ENCODE results near the gene CREB3L4.
"Not testable (repeated sequence)": the region's sequence is repeated elsewhere in the genome, so short reads cannot be mapped to it uniquely, and the experiment has no call there.

Gene CREB3L4

GRCh38 chr1:153973525-153973924, 5.8 kb downstream of the CREB3L4 start:
- H3K4me1 Mint-ChIP-seq = peaks cover 34% of the 10 kb centered on the region
- H3K36me3 Mint-ChIP-seq (ENCODE audit: low read depth) = peaks cover 25% of the 10 kb centered on the region
- DNase-seq = no peak
- H3K4me3 Mint-ChIP-seq = no peak overlapping the region
- H3K9me3 Mint-ChIP-seq = no peaks in the 10 kb centered on the region
- TF ChIP-seq CTCF (IDR thresholded peaks at IDR 0.05) = no peak
- H3K27ac Mint-ChIP-seq = no peak overlapping the region
- H3K27me3 Mint-ChIP-seq (ENCODE audit: low read depth, poor library complexity) = peaks cover 3% of the 10 kb centered on the region

GRCh38 chr1:153976819-153977249, 9.1 kb downstream of the CREB3L4 start:
- Mint-ChIP-seq H3K9me3 (no peaks in the 10 kb centered on the region), H3K4me3 (peak overlapping the region; percentile 95), H3K27me3 (ENCODE audit: low read depth, poor library complexity) (peaks cover 3% of the 10 kb centered on the region), H3K27ac (peak overlapping the region; percentile 69), H3K36me3 (ENCODE audit: low read depth) (peaks cover 47% of the 10 kb centered on the region), H3K4me1 (peaks cover 31% of the 10 kb centered on the region)
- TF ChIP-seq CTCF (IDR thresholded peaks at IDR 0.05) = no peak
- no peak for DNase-seq

- H3K9me3 Mint-ChIP-seq = no peaks in the 10 kb centered on the region
- TF ChIP-seq CTCF (IDR thresholded peaks at IDR 0.05) = no peak
- peak; percentile 85 for DNase-seq
- H3K27ac Mint-ChIP-seq = peak within 1 kb of the TSS; percentile 88
- peak within 1 kb of the TSS; percentile 95 for H3K4me3 Mint-ChIP-seq
- peaks cover 31% of the 10 kb centered on the region for H3K4me1 Mint-ChIP-seq
- peaks cover 3% of the 10 kb centered on the region for H3K27me3 Mint-ChIP-seq (ENCODE audit: low read depth, poor library complexity)
- peaks cover 54% of the 10 kb centered on the region for H3K36me3 Mint-ChIP-seq (ENCODE audit: low read depth)
Measured at GRCh38 chr1:153977250-153978240, 9.8 kb downstream of the CREB3L4 start, which contains the start of gene JTB. JTB (minus strand) TSS chr1:153977674; CDS start chr1:153977252, 422 bp downstream.

GRCh38 chr1:153978274-153978909, 10.7 kb downstream of the CREB3L4 start:
- Mint-ChIP-seq H3K4me1 (peaks cover 31% of the 10 kb centered on the region), H3K27ac (no peak overlapping the region), H3K9me3 (no peaks in the 10 kb centered on the region), H3K4me3 (peak overlapping the region; percentile 95), H3K36me3 (ENCODE audit: low read depth) (peaks cover 59% of the 10 kb centered on the region), H3K27me3 (ENCODE audit: low read depth, poor library complexity) (peaks cover 3% of the 10 kb centered on the region)
- no peak for DNase-seq
- TF ChIP-seq CTCF (IDR thresholded peaks at IDR 0.05) = no peak

- Mint-ChIP-seq H3K4me1 (peaks cover 31% of the 10 kb centered on the region), H3K36me3 (ENCODE audit: low read depth) (peaks cover 58% of the 10 kb centered on the region), H3K4me3 (peak overlapping the region; percentile 95)
- not testable (repeated sequence) for H3K27ac Mint-ChIP-seq; H3K27me3 Mint-ChIP-seq (ENCODE audit: low read depth, poor library complexity); DNase-seq; H3K9me3 Mint-ChIP-seq
Measured at GRCh38 chr1:153979091-153979490, 11.4 kb downstream of the CREB3L4 start.

- peaks cover 42% of the 10 kb centered on the region for H3K36me3 Mint-ChIP-seq (ENCODE audit: low read depth)
- not testable (repeated sequence) for DNase-seq, H3K27ac Mint-ChIP-seq
Measured at GRCh38 chr1:153981735-153982134, 14.0 kb downstream of the CREB3L4 start.

More at GRCh38 chr1:153981735-153982134, 14.0 kb downstream of the CREB3L4 start:
- H3K4me1 Mint-ChIP-seq = peaks cover 41% of the 10 kb centered on the region
- not testable (repeated sequence) for H3K9me3 Mint-ChIP-seq; H3K4me3 Mint-ChIP-seq; H3K27me3 Mint-ChIP-seq (ENCODE audit: low read depth, poor library complexity)

All from nephron progenitor cell (in vitro differentiated cells).